HL-60 (cell line): ENCODE data around the gene AGPAT2.
A peak's percentile ranks its signal among the peaks of the same experiment; 100 is the strongest.

Source experiments
- DNase-seq, 2 experiments: peaks; one replicate each; pipeline ENCODE4 v3.0.0-alpha.2; 2010 to 2020; ENCODE audit warnings: low read depth in 1 of 2, low spot score in 1 of 2
- H3K27ac ChIP-seq: fragments of 250-450 bp; sonication (Bioruptor Pico); replicated peaks from 2 replicates; pipeline ENCODE4 v1.5.1; 2020; ENCODE audit warnings: mild to moderate bottlenecking, moderate library complexity
- H3K27me3 ChIP-seq: fragments of 250-450 bp; sonication (Bioruptor Pico); 2 replicates; pipeline ENCODE4 v1.5.1; 2021; ENCODE audit warnings: mild to moderate bottlenecking, moderate library complexity; ENCODE audit not compliant: insufficient read depth, poor library complexity, severe bottlenecking
- H3K4me3 ChIP-seq: replicated peaks from 2 replicates; pipeline ENCODE4 v1.5.1; 2011; ENCODE audit warnings: mild to moderate bottlenecking, control low read depth, low read length; ENCODE audit not compliant: insufficient read depth
- CTCF ChIP-seq: IDR thresholded peaks from one replicate; pipeline ENCODE4 v1.5.1; 2011; ENCODE audit warnings: low read length, control low read depth, inconsistent platforms; ENCODE audit not compliant: insufficient read depth
- GABPA ChIP-seq: IDR thresholded peaks from 2 replicates; pipeline ENCODE4 v1.6.1; 2012; ENCODE audit warnings: low read depth
- POLR2AphosphoS5 ChIP-seq: IDR thresholded peaks from 2 replicates; pipeline ENCODE4 v1.6.1; 2012; ENCODE audit warnings: low read depth
- REST ChIP-seq: IDR thresholded peaks from 2 replicates; pipeline ENCODE4 v1.6.1; 2012; ENCODE audit warnings: low read depth; ENCODE audit not compliant: insufficient replicate concordance
- SPI1 ChIP-seq: IDR thresholded peaks from 2 replicates; pipeline ENCODE4 v1.6.1; 2012; ENCODE audit warnings: low read depth, mild to moderate bottlenecking, borderline replicate concordance
- microRNA-seq: library from miRNA; unstranded; fragments of <30 nt; microRNA quantifications from one replicate; pipeline ENCODE4, GENCODE V29; 2018

The AGPAT2 gene

GRCh38 chr9:136624184-136624951 lies 62.9 kb downstream of the AGPAT2 start:
- DNase-seq, result no peak
- Histone ChIP-seq H3K4me3 (no peak overlapping the region), H3K27me3 (no peaks in the 10 kb centered on the region), H3K27ac (no peak overlapping the region)
- TF ChIP-seq SPI1 (no peak), GABPA (no peak), REST (no peak), CTCF (no peak), POLR2AphosphoS5 (no peak)

GRCh38 chr9:136623842-136624183 lies 63.4 kb downstream of the AGPAT2 start:
- DNase-seq, result no peak
- no peak overlapping the region for H3K27ac ChIP-seq
- no peaks in the 10 kb centered on the region for H3K27me3 ChIP-seq
- TF ChIP-seq REST, result no peak
- no peak for TF ChIP-seq CTCF
- TF ChIP-seq SPI1, result no peak
- no peak for TF ChIP-seq GABPA
- TF ChIP-seq POLR2AphosphoS5, result no peak
- no peak overlapping the region for H3K4me3 ChIP-seq

Small RNA genes within 50 kb of the gene (microRNA-seq; reads per million reads assigned to microRNA genes)
- 330,638 reads per million, percentile 100 among the genes with 10 or more reads in this experiment for gene MIR126
